Measurements from ENCODE around the gene FBXL13. TPM values are rescaled to one million over a fixed set of nuclear protein-coding genes. Genes with fewer than 3 reads are reported as not detected.
A peak's percentile ranks its signal among the peaks of the same experiment; 100 is the strongest.

FBXL13 gene
- total RNA-seq, 2 donors from 2014 or later, result 4.2 to 5.6 TPM

DNA sequence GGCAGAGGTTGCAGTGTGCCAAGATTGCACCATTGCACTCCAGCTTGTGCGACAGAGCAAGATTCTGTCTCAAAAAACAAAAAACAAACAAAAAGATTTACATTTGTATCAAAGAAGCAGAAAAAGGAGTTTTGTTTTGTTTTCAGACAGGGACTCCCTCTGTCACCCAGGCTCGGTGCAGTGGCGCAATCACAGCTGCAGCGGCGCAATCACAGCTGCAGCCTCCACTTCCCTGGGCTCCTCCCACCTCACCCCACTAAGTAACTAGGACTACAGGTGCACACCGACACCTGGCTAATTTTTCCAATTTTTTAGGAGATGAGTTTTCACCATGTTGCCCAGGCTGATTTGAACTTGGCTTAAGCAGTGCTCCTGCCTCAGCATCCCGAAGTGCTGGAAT lies 2.2 kb upstream of the FBXL13 start:
- DNase-seq (no peak), ATAC-seq (no peak)
- intact Hi-C loops (cut with DNase I), result no loop called here
- H3K27ac ChIP-seq, result no peak overlapping the region
- H3K36me3 ChIP-seq (replicated peaks in 1 of 2; ENCODE audit: insufficient read depth in 1 of 2, low read depth in 2 of 2), result no peaks in the 10 kb centered on the region
- no peaks in the 10 kb centered on the region for H3K27me3 ChIP-seq
- no peak overlapping the region for H3K4me3 ChIP-seq
- H3K4me1 ChIP-seq, result peaks cover 28% of the 10 kb centered on the region
- TF ChIP-seq, protein P1, sequence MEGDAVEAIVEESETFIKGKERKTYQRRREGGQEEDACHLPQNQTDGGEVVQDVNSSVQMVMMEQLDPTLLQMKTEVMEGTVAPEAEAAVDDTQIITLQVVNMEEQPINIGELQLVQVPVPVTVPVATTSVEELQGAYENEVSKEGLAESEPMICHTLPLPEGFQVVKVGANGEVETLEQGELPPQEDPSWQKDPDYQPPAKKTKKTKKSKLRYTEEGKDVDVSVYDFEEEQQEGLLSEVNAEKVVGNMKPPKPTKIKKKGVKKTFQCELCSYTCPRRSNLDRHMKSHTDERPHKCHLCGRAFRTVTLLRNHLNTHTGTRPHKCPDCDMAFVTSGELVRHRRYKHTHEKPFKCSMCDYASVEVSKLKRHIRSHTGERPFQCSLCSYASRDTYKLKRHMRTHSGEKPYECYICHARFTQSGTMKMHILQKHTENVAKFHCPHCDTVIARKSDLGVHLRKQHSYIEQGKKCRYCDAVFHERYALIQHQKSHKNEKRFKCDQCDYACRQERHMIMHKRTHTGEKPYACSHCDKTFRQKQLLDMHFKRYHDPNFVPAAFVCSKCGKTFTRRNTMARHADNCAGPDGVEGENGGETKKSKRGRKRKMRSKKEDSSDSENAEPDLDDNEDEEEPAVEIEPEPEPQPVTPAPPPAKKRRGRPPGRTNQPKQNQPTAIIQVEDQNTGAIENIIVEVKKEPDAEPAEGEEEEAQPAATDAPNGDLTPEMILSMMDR (IDR thresholded peaks at IDR 0.05), result no peak
- no peak for TF ChIP-seq POLR2A (IDR thresholded peaks at IDR 0.05)
- 82 to 93% methylated on average over 7 of the region's 7 CpGs for WGBS, 2 donors
- H3K9me3 ChIP-seq, result no peaks in the 10 kb centered on the region

- 0% methylated on average over 13 to 35 of the region's 36 CpGs for WGBS, 2 donors
- peak in 2 of 3 donors; percentile 40 to 44 for TF ChIP-seq POLR2A (IDR thresholded peaks at IDR 0.05)
- TF ChIP-seq, protein P1 (IDR thresholded peaks at IDR 0.05), result no peak
- Histone ChIP-seq H3K9me3 (no peaks in the 10 kb centered on the region), H3K36me3 (replicated peaks in 1 of 2; ENCODE audit: insufficient read depth in 1 of 2, low read depth in 2 of 2) (no peaks in the 10 kb centered on the region), H3K4me3 (peak overlapping the region; percentile 16 to 96), H3K4me1 (peaks cover 28% of the 10 kb centered on the region), H3K27me3 (no peaks in the 10 kb centered on the region), H3K27ac (peak overlapping the region; percentile 81 to 97 (median 86))
- intact Hi-C loops (cut with DNase I), result no loop called here
- ATAC-seq (peak; percentile 31), DNase-seq (peak; percentile 57 to 69 (median 64))
Observed at GRCh38 chr7:103075337-103075918, 832 bp upstream of the FBXL13 start.

GRCh38 chr7:103073989-103074518 lies 542 bp downstream of the FBXL13 start:
- Histone ChIP-seq H3K27ac (peak overlapping the region; percentile 81 to 97 (median 86)), H3K36me3 (replicated peaks in 1 of 2; ENCODE audit: insufficient read depth in 1 of 2, low read depth in 2 of 2) (no peaks in the 10 kb centered on the region), H3K9me3 (no peaks in the 10 kb centered on the region), H3K4me3 (peak overlapping the region; percentile 5 to 96), H3K27me3 (no peaks in the 10 kb centered on the region), H3K4me1 (peaks cover 28% of the 10 kb centered on the region)
- TF ChIP-seq, protein P1 (IDR thresholded peaks at IDR 0.05), result no peak
- TF ChIP-seq POLR2A (IDR thresholded peaks at IDR 0.05), result no peak
- 2 to 4% methylated on average over 6 of the region's 6 CpGs for WGBS, 2 donors
- peak; percentile 53 to 63 (median 57) for DNase-seq
- ATAC-seq, result peak; percentile 37
- intact Hi-C loops (cut with DNase I), result no loop called here

GRCh38 chr7:103071000-103071399 lies 3.6 kb downstream of the FBXL13 start:
- Histone ChIP-seq H3K36me3 (replicated peaks in 1 of 2; ENCODE audit: insufficient read depth in 1 of 2, low read depth in 2 of 2) (no peaks in the 10 kb centered on the region), H3K4me3 (no peak overlapping the region), H3K27me3 (no peaks in the 10 kb centered on the region), H3K27ac (no peak overlapping the region), H3K4me1 (peaks cover 31% of the 10 kb centered on the region), H3K9me3 (no peaks in the 10 kb centered on the region)
- ATAC-seq (no peak), DNase-seq (no peak)
- WGBS, 2 donors, result 64 to 89% methylated on average over 2 of the region's 2 CpGs
- intact Hi-C loops (cut with DNase I), result no loop called here
- no peak for TF ChIP-seq POLR2A (IDR thresholded peaks at IDR 0.05)
- TF ChIP-seq, protein P1 (IDR thresholded peaks at IDR 0.05), result no peak
